Measurements from ENCODE around the gene FBXW7. TPM values are rescaled to one million over a fixed set of nuclear protein-coding genes. Genes with fewer than 3 reads are reported as not detected.

The FBXW7 gene
- total RNA-seq, 4 donors from 2014 or later = 72.2 to 105 (median 87.1) TPM

GRCh38 chr4:152289941-152290340 lies 246.0 kb downstream of the FBXW7 start:
- TF ChIP-seq CTCF (IDR thresholded peaks at IDR 0.05) (no peak), POLR2A (IDR thresholded peaks at IDR 0.05) (no peak)
- Histone ChIP-seq H3K27ac (no peak overlapping the region), H3K36me3 (no peaks in the 10 kb centered on the region), H3K9me3 (no peaks in the 10 kb centered on the region), H3K27me3 (no peaks in the 10 kb centered on the region), H3K4me1 (no peaks in the 10 kb centered on the region), H3K4me3 (replicated peaks in 1 of 3) (no peak overlapping the region)
- WGBS, 2 donors = 57 to 68% methylated on average over 4 of the region's 4 CpGs
- no peak for DNase-seq
- intact Hi-C loops (cut with DNase I) = no loop called here

- no peak for TF ChIP-seq CTCF (IDR thresholded peaks at IDR 0.05)
- no peak for TF ChIP-seq POLR2A (IDR thresholded peaks at IDR 0.05)
- intact Hi-C loops (cut with DNase I) = no loop called here
- Histone ChIP-seq H3K4me3 (replicated peaks in 1 of 3) (no peak overlapping the region), H3K36me3 (no peaks in the 10 kb centered on the region), H3K27me3 (no peaks in the 10 kb centered on the region), H3K9me3 (no peaks in the 10 kb centered on the region), H3K27ac (no peak overlapping the region), H3K4me1 (no peaks in the 10 kb centered on the region)
- WGBS, 2 donors = 82 to 87% methylated on average over 3 of the region's 3 CpGs
- no peak for DNase-seq
Measured at GRCh38 chr4:152289541-152289940, 246.4 kb downstream of the FBXW7 start.

- H3K27me3 ChIP-seq = no peaks in the 10 kb centered on the region
- no peaks in the 10 kb centered on the region for H3K9me3 ChIP-seq
- no peaks in the 10 kb centered on the region for H3K36me3 ChIP-seq
- WGBS, 2 donors = 94 to 96% methylated on average over 2 of the region's 2 CpGs
- H3K4me1 ChIP-seq = no peaks in the 10 kb centered on the region
- intact Hi-C loops (cut with DNase I) = no loop called here
- no peak overlapping the region for H3K27ac ChIP-seq
- no peak for DNase-seq
- H3K4me3 ChIP-seq (replicated peaks in 1 of 3) = no peak overlapping the region
- TF ChIP-seq CTCF (IDR thresholded peaks at IDR 0.05) = no peak
- TF ChIP-seq POLR2A (IDR thresholded peaks at IDR 0.05) = no peak
Measured at GRCh38 chr4:152283801-152284470, 252.0 kb downstream of the FBXW7 start.

GRCh38 chr4:152281822-152282221 lies 254.1 kb downstream of the FBXW7 start:
- H3K9me3 ChIP-seq = no peaks in the 10 kb centered on the region
- TF ChIP-seq CTCF (IDR thresholded peaks at IDR 0.05) = no peak
- TF ChIP-seq POLR2A (IDR thresholded peaks at IDR 0.05) = no peak
- H3K4me3 ChIP-seq (replicated peaks in 1 of 3) = no peak overlapping the region
- 87 to 90% methylated on average over 6 of the region's 6 CpGs for WGBS, 2 donors
- no peak for DNase-seq
- no peaks in the 10 kb centered on the region for H3K36me3 ChIP-seq
- no peaks in the 10 kb centered on the region for H3K4me1 ChIP-seq
- intact Hi-C loops (cut with DNase I) = no loop called here
- H3K27me3 ChIP-seq = no peaks in the 10 kb centered on the region
- no peak overlapping the region for H3K27ac ChIP-seq

GRCh38 chr4:152281211-152281610 lies 254.7 kb downstream of the FBXW7 start:
- DNase-seq = no peak
- 91 to 96% methylated on average over 2 of the region's 2 CpGs for whole genome bisulfite sequencing, 2 donors
- Histone ChIP-seq H3K9me3 (no peaks in the 10 kb centered on the region), H3K36me3 (no peaks in the 10 kb centered on the region), H3K4me3 (replicated peaks in 1 of 3) (no peak overlapping the region), H3K27ac (no peak overlapping the region), H3K27me3 (no peaks in the 10 kb centered on the region), H3K4me1 (no peaks in the 10 kb centered on the region)
- intact Hi-C loops (cut with DNase I) = no loop called here
- TF ChIP-seq CTCF (IDR thresholded peaks at IDR 0.05) (no peak), POLR2A (IDR thresholded peaks at IDR 0.05) (no peak)

Measured in thyroid gland (tissue), 4 donors.